SK-N-SH (cell line): Measurements from ENCODE around the gene ARL6. TPM values are rescaled to one million over a fixed set of nuclear protein-coding genes. Genes with fewer than 3 reads are reported as not detected.

ENCODE experiments used
- CTCF ChIA-PET: fragments of 300-600, 350-600 bp; formaldehyde crosslinking; extraction: SDS; loops from one replicate; lab custom pipeline; 2021; lab: Yijun Ruan, JAX
- POLR2A ChIA-PET: fragments of 350-600 bp; sonication (Branson Sonifier 250); formaldehyde crosslinking; extraction: SDS; loops from one replicate; lab custom pipeline; 2020; ENCODE audit warnings: antibody characterized with exemption, inconsistent platforms; lab: Yijun Ruan, JAX
- DNase-seq: peaks from one replicate; pipeline ENCODE4 v3.0.0; 2012
- H2AFZ ChIP-seq: fragments of 200-600 bp; sonication (generic); 2 replicates; pipeline ENCODE4 v1.8.1; 2016; ENCODE audit warnings: antibody characterized with exemption, mild to moderate bottlenecking, low read depth
- H3F3A ChIP-seq: fragments of 200-600 bp; sonication (generic); replicated peaks from 2 replicates; pipeline ENCODE3; 2016; ENCODE audit warnings: antibody characterized with exemption, mild to moderate bottlenecking; ENCODE audit not compliant: insufficient read depth
- H3K27ac ChIP-seq, 2 experiments: fragments of 200-500 bp in 1 of 2; fragments of 200-600 bp in 1 of 2; sonication (Bioruptor generic) in 1 of 2; sonication (generic), shearing (Covaris generic) in 1 of 2; 2 replicates each; pipeline versions ENCODE4 v1.5.1 to v1.6.1; 2014 to 2016; ENCODE audit warnings: low read depth in 2 of 2, inconsistent platforms in 1 of 2, low read length in 1 of 2, mild to moderate bottlenecking in 1 of 2, mixed read lengths in 1 of 2
- H3K27me3 ChIP-seq: fragments of 200-600 bp; sonication (generic), shearing (Covaris generic); 2 replicates; pipeline ENCODE4 v1.6.1; 2016; ENCODE audit warnings: mixed run types; ENCODE audit not compliant: insufficient read depth
- H3K36me3 ChIP-seq, 2 experiments: fragments of 200-500 bp in 1 of 2; fragments of 200-600 bp in 1 of 2; sonication (Bioruptor generic) in 1 of 2; sonication (generic) in 1 of 2; replicated peaks in 1 of 2; 2 replicates each; pipeline versions ENCODE3 to v1.5.1; 2014 to 2016; ENCODE audit warnings: low read length in 1 of 2, mild to moderate bottlenecking in 1 of 2; ENCODE audit not compliant: insufficient read depth in 2 of 2, control insufficient read depth in 1 of 2
- H3K4me1 ChIP-seq, 2 experiments: fragments of 200-500 bp in 1 of 2; fragments of 200-600 bp in 1 of 2; sonication (Bioruptor generic) in 1 of 2; sonication (generic), shearing (Covaris generic) in 1 of 2; 2 replicates each; pipeline versions ENCODE4 v1.5.1 to v1.6.1; 2014 to 2016; ENCODE audit warnings: low read depth in 1 of 2, low read length in 1 of 2, mixed run types in 1 of 2; ENCODE audit not compliant: insufficient read depth in 2 of 2, control insufficient read depth in 1 of 2
- H3K4me2 ChIP-seq: fragments of 200-600 bp; sonication (generic), shearing (Covaris generic); 2 replicates; pipeline ENCODE4 v1.6.1; 2017; ENCODE audit warnings: mixed run types
- H3K4me3 ChIP-seq, 2 experiments: fragments of 200-500 bp in 1 of 2; fragments of 200-600 bp in 1 of 2; sonication (Bioruptor generic) in 1 of 2; sonication (generic), shearing (Covaris generic) in 1 of 2; 2 replicates each; pipeline versions ENCODE4 v1.5.1 to v1.8.1; 2014 to 2016; ENCODE audit warnings: low read depth in 2 of 2, inconsistent platforms in 1 of 2, low read length in 1 of 2, mild to moderate bottlenecking in 1 of 2, mixed read lengths in 1 of 2, moderate library complexity in 1 of 2
- H3K79me2 ChIP-seq: fragments of 200-600 bp; sonication (generic); 2 replicates; pipeline ENCODE4 v1.8.1; 2017; ENCODE audit warnings: mild to moderate bottlenecking; ENCODE audit not compliant: insufficient read depth
- H3K9ac ChIP-seq: fragments of 200-600 bp; sonication (generic); 2 replicates; pipeline ENCODE4 v1.6.1; 2017; ENCODE audit warnings: mixed run types
- H3K9me2 ChIP-seq: fragments of 200-600 bp; sonication (generic); 2 replicates; pipeline ENCODE4 v1.6.1; 2017; ENCODE audit warnings: mixed run types
- H3K9me3 ChIP-seq: fragments of 200-600 bp; sonication (generic); 2 replicates; pipeline ENCODE4 v1.6.1; 2017; ENCODE audit warnings: mixed run types, mild to moderate bottlenecking, moderate library complexity
- H4K20me1 ChIP-seq: fragments of 200-600 bp; sonication (generic); 2 replicates; pipeline ENCODE4 v1.6.1; 2017; ENCODE audit warnings: mild to moderate bottlenecking, mixed run types; ENCODE audit not compliant: insufficient read depth
- CHD2 ChIP-seq: fragments of 150-350 bp; IDR thresholded peaks from 2 replicates; pipeline ENCODE4 v1.6.1; 2018; ENCODE audit warnings: low read length; ENCODE audit not compliant: partially characterized antibody
- CTCF ChIP-seq: fragments of 200-600 bp; sonication (generic); IDR thresholded peaks from 2 replicates; pipeline ENCODE4 v1.6.1; 2017; ENCODE audit warnings: antibody characterized with exemption, mild to moderate bottlenecking, moderate library complexity
- FOXM1 ChIP-seq: IDR thresholded peaks from 2 replicates; pipeline ENCODE4 v1.4.0; 2012; ENCODE audit warnings: low read depth, mild to moderate bottlenecking
- GABPA ChIP-seq: IDR thresholded peaks from 2 replicates; pipeline ENCODE4 v1.4.0; 2012; ENCODE audit warnings: low read depth, mild to moderate bottlenecking
- GATA2 ChIP-seq: sonication (generic); formaldehyde crosslinking; IDR thresholded peaks from 2 replicates; pipeline ENCODE4 v1.5.0; 2020; ENCODE audit warnings: mild to moderate bottlenecking, missing genetic modification reagents
- JUND ChIP-seq: IDR thresholded peaks from 2 replicates; pipeline ENCODE4 v1.4.0; 2012
- MXI1 ChIP-seq: IDR thresholded peaks from 2 replicates; pipeline ENCODE4 v1.6.1; 2012; ENCODE audit warnings: mild to moderate bottlenecking, low read depth, low read length, improper control_type of control experiment
- NFIC ChIP-seq: IDR thresholded peaks from 2 replicates; pipeline ENCODE4 v1.4.0; 2012; ENCODE audit warnings: borderline replicate concordance
- PBX3 ChIP-seq: IDR thresholded peaks from 2 replicates; pipeline ENCODE4; 2012
- POLR2AphosphoS5 ChIP-seq: IDR thresholded peaks from 2 replicates; pipeline ENCODE4 v1.6.1; 2012; ENCODE audit warnings: low read depth, low read length
- RAD21 ChIP-seq: IDR thresholded peaks from 2 replicates; pipeline ENCODE4 v1.6.1; 2012; ENCODE audit warnings: mild to moderate bottlenecking, low read length
- RCOR1 ChIP-seq: fragments of 150-350 bp; IDR thresholded peaks from 2 replicates; pipeline ENCODE4 v1.6.1; 2017; ENCODE audit warnings: antibody characterized with exemption, low read length
- RXRA ChIP-seq: IDR thresholded peaks from 2 replicates; pipeline ENCODE4 v1.4.0; 2012; ENCODE audit warnings: low read depth, mild to moderate bottlenecking, borderline replicate concordance
- SMC3 ChIP-seq: IDR thresholded peaks from 2 replicates; pipeline ENCODE4 v1.6.1; 2012; ENCODE audit warnings: low read depth, low read length, improper control_type of control experiment
- TAF1 ChIP-seq: IDR thresholded peaks from 2 replicates; pipeline ENCODE4 v1.6.1; 2012; ENCODE audit warnings: low read depth, mild to moderate bottlenecking, low read length, moderate library complexity, borderline replicate concordance
- USF1 ChIP-seq: IDR thresholded peaks from 2 replicates; pipeline ENCODE4 v1.4.0; 2012; ENCODE audit warnings: low read depth, borderline replicate concordance
- WGBS: methylation state at CpG from one replicate; pipeline ENCODE4 v1.1.6; 2017; ENCODE audit warnings: low lambda C conversion rate; 5-methylcytosine and 5-hydroxymethylcytosine counted together
- polyA plus RNA-seq, 3 experiments: library from polyadenylated mRNA; depleted of rRNA; stranded (reverse); fragments of >200 nt; gene quantifications; 2 replicates each; pipeline ENCODE4 v1.2.3, GENCODE V29; 2012

ARL6 gene
- polyA plus RNA-seq, 1 of the 3 experiments (the other 2 are of a cell fraction) = 2.6 TPM

- no peak for TF ChIP-seq USF1
- peak; percentile 77 for TF ChIP-seq MXI1
These were observed at the start of gene ARL6 (continued) for GRCh38 chr3:97764407-97765238.

- ChIA-PET POLR2A (no interaction called here), CTCF (interaction anchor here (0.6 to 2.4 kb wide), 61 partner anchors 9 to 897 kb away, joined by 3 to 41 read pairs (median 4); partner anchors contain the start of gene ARL6)
- Histone ChIP-seq H3K9me2 (no peaks in the 10 kb centered on the region), H3K9me3 (no peaks in the 10 kb centered on the region), H3K79me2 (no peaks in the 10 kb centered on the region), H3K9ac (no peak overlapping the region), H3K27ac (no peak overlapping the region), H3K4me1 (peaks cover 0 to 2% of the 10 kb centered on the region in 2 experiments; a peak in 2 of 4 replicates), H3K4me3 (peak overlapping the region in 1 of 2 experiments; percentile 38; a peak in 1 of 4 replicates), H3K4me2 (no peak overlapping the region), H3K27me3 (no peaks in the 10 kb centered on the region), H4K20me1 (no peaks in the 10 kb centered on the region), H3F3A (no peaks in the 10 kb centered on the region), H2AFZ (no peak overlapping the region), H3K36me3 (no peaks in the 10 kb centered on the region)
- WGBS = 1% methylated on average over 7 of the region's 7 CpGs
- DNase-seq = peak; percentile 60
- TF ChIP-seq RCOR1 = peak; percentile 32; the same call in 1 of the 2 replicates
- no peak for TF ChIP-seq GABPA
- peak; percentile 63 for TF ChIP-seq PBX3
- no peak for TF ChIP-seq FOXM1
- TF ChIP-seq TAF1 = 0 out of 2 replicates have a peak, but pooled peaks have one; percentile 25
- TF ChIP-seq SMC3 = peak; percentile 77
- TF ChIP-seq GATA2 (CRISPR knock-in tag) = no peak
- TF ChIP-seq RXRA = no peak
- TF ChIP-seq JUND = no peak
- TF ChIP-seq CTCF = peak; percentile 97
- TF ChIP-seq NFIC = no peak
- no peak for TF ChIP-seq MXI1
- peak; percentile 92 for TF ChIP-seq RAD21
- TF ChIP-seq POLR2AphosphoS5 = no peak
- no peak for TF ChIP-seq CHD2
These were observed 45.3 kb upstream of the ARL6 start for GRCh38 chr3:97719156-97719821.
